Stimulated activated effector memory CD8-positive, alpha-beta T cell treated with anti-CD3 and anti-CD28 coated beads, Interleukin-12 subunit alpha, Interleukin-12 subunit beta, amount 100 ng/mL, for 72 hours (primary cell): ENCODE measurements around the gene KIF26A.
A peak's percentile ranks its signal among the peaks of the same experiment; 100 is the strongest.
"Not testable (repeated sequence)": the region's sequence is repeated elsewhere in the genome, so short reads cannot be mapped to it uniquely, and the experiment has no call there.

Source experiments
- ATAC-seq: fragments of 150-1000 bp; cut with Tn5 transposase; 2 replicates; pipeline ENCODE4 v1.10.0; 2021
- DNase-seq, 2 donors: peaks; one replicate each; pipeline ENCODE4 v3.0.0; 2021 to 2022; ENCODE audit warnings: low spot score in 2 of 2
- H3K27ac Mint-ChIP-seq: one replicate; pipeline ENCODE4 v1.8.0; 2022; ENCODE audit warnings: mild to moderate bottlenecking, mixed read lengths
- H3K36me3 Mint-ChIP-seq: one replicate; pipeline ENCODE4 v1.8.0; 2022; ENCODE audit warnings: mild to moderate bottlenecking, mixed read lengths
- H3K4me1 Mint-ChIP-seq: one replicate; pipeline ENCODE4 v1.8.0; 2022; ENCODE audit warnings: mixed read lengths
- H3K4me3 Mint-ChIP-seq: one replicate; pipeline ENCODE4 v1.8.0; 2022; ENCODE audit warnings: mild to moderate bottlenecking, mixed read lengths
- H3K9me3 Mint-ChIP-seq: one replicate; pipeline ENCODE4 v1.8.0; 2022; ENCODE audit warnings: mixed read lengths

The KIF26A gene

GRCh38 chr14:104199266-104199895 lies 61.0 kb downstream of the KIF26A start:
- H3K4me3 Mint-ChIP-seq: no peak overlapping the region
- ATAC-seq: no peak
- no peak for DNase-seq
- no peaks in the 10 kb centered on the region for H3K4me1 Mint-ChIP-seq
- H3K27ac Mint-ChIP-seq: no peak overlapping the region
- H3K36me3 Mint-ChIP-seq: peaks cover 3% of the 10 kb centered on the region
- no peaks in the 10 kb centered on the region for H3K9me3 Mint-ChIP-seq

GRCh38 chr14:104200106-104200505 lies 61.7 kb downstream of the KIF26A start:
- no peak overlapping the region for H3K27ac Mint-ChIP-seq
- H3K36me3 Mint-ChIP-seq: no peaks in the 10 kb centered on the region
- no peak for ATAC-seq
- H3K4me3 Mint-ChIP-seq: no peak overlapping the region
- no peaks in the 10 kb centered on the region for H3K4me1 Mint-ChIP-seq
- no peaks in the 10 kb centered on the region for H3K9me3 Mint-ChIP-seq
- DNase-seq: no peak

GRCh38 chr14:104200591-104200990 lies 62.2 kb downstream of the KIF26A start:
- Mint-ChIP-seq H3K4me3 (no peak overlapping the region), H3K27ac (no peak overlapping the region), H3K9me3 (no peaks in the 10 kb centered on the region), H3K4me1 (no peaks in the 10 kb centered on the region), H3K36me3 (no peaks in the 10 kb centered on the region)
- DNase-seq: no peak
- ATAC-seq: no peak

GRCh38 chr14:104201063-104201462 lies 62.7 kb downstream of the KIF26A start:
- DNase-seq (no peak), ATAC-seq (no peak)
- Mint-ChIP-seq H3K36me3 (no peaks in the 10 kb centered on the region), H3K4me3 (no peak overlapping the region), H3K4me1 (no peaks in the 10 kb centered on the region), H3K9me3 (no peaks in the 10 kb centered on the region), H3K27ac (no peak overlapping the region)

GRCh38 chr14:104201496-104201895 lies 63.1 kb downstream of the KIF26A start:
- DNase-seq: no peak
- no peak overlapping the region for H3K4me3 Mint-ChIP-seq
- no peaks in the 10 kb centered on the region for H3K36me3 Mint-ChIP-seq
- H3K4me1 Mint-ChIP-seq: no peaks in the 10 kb centered on the region
- no peak for ATAC-seq
- no peaks in the 10 kb centered on the region for H3K9me3 Mint-ChIP-seq
- no peak overlapping the region for H3K27ac Mint-ChIP-seq

- no peaks in the 10 kb centered on the region for H3K4me1 Mint-ChIP-seq
- DNase-seq (no peak), ATAC-seq (no peak)
- H3K36me3 Mint-ChIP-seq: no peaks in the 10 kb centered on the region
- no peaks in the 10 kb centered on the region for H3K9me3 Mint-ChIP-seq
- H3K4me3 Mint-ChIP-seq: no peak overlapping the region
- no peak overlapping the region for H3K27ac Mint-ChIP-seq
Observed at GRCh38 chr14:104202259-104203070, 64.1 kb downstream of the KIF26A start.

GRCh38 chr14:104203071-104203425 lies 64.7 kb downstream of the KIF26A start:
- Mint-ChIP-seq H3K4me3 (no peak overlapping the region), H3K27ac (no peak overlapping the region), H3K4me1 (no peaks in the 10 kb centered on the region), H3K36me3 (no peaks in the 10 kb centered on the region), H3K9me3 (no peaks in the 10 kb centered on the region)
- ATAC-seq: no peak
- no peak for DNase-seq

- no peak overlapping the region for H3K27ac Mint-ChIP-seq
- H3K4me1 Mint-ChIP-seq: no peaks in the 10 kb centered on the region
- H3K36me3 Mint-ChIP-seq: no peaks in the 10 kb centered on the region
- H3K9me3 Mint-ChIP-seq: no peaks in the 10 kb centered on the region
- no peak for ATAC-seq
- H3K4me3 Mint-ChIP-seq: no peak overlapping the region
- DNase-seq: no peak
Observed at GRCh38 chr14:104204660-104205149, 66.3 kb downstream of the KIF26A start.

GRCh38 chr14:104205781-104206180 lies 67.4 kb downstream of the KIF26A start:
- no peak for ATAC-seq
- no peak overlapping the region for H3K27ac Mint-ChIP-seq
- no peaks in the 10 kb centered on the region for H3K4me1 Mint-ChIP-seq
- H3K4me3 Mint-ChIP-seq: no peak overlapping the region
- H3K9me3 Mint-ChIP-seq: no peaks in the 10 kb centered on the region
- H3K36me3 Mint-ChIP-seq: no peaks in the 10 kb centered on the region
- DNase-seq: no peak

GRCh38 chr14:104206281-104206904 lies 68.0 kb downstream of the KIF26A start:
- ATAC-seq: peak; percentile 19
- no peak overlapping the region for H3K27ac Mint-ChIP-seq
- H3K36me3 Mint-ChIP-seq: no peaks in the 10 kb centered on the region
- H3K9me3 Mint-ChIP-seq: no peaks in the 10 kb centered on the region
- DNase-seq: no peak
- no peak overlapping the region for H3K4me3 Mint-ChIP-seq
- no peaks in the 10 kb centered on the region for H3K4me1 Mint-ChIP-seq

- no peak for DNase-seq
- no peaks in the 10 kb centered on the region for H3K36me3 Mint-ChIP-seq
- H3K4me3 Mint-ChIP-seq: no peak overlapping the region
- H3K27ac Mint-ChIP-seq: no peak overlapping the region
- no peak for ATAC-seq
- H3K9me3 Mint-ChIP-seq: no peaks in the 10 kb centered on the region
- no peaks in the 10 kb centered on the region for H3K4me1 Mint-ChIP-seq
Observed at GRCh38 chr14:104207142-104208014, 69.0 kb downstream of the KIF26A start.

GRCh38 chr14:104208015-104208295 lies 69.6 kb downstream of the KIF26A start:
- H3K4me1 Mint-ChIP-seq, H3K27ac Mint-ChIP-seq, H3K36me3 Mint-ChIP-seq, DNase-seq, ATAC-seq, H3K9me3 Mint-ChIP-seq, H3K4me3 Mint-ChIP-seq: not testable (repeated sequence)

GRCh38 chr14:104208331-104208730 lies 69.9 kb downstream of the KIF26A start:
- not testable (repeated sequence) for H3K4me3 Mint-ChIP-seq, H3K4me1 Mint-ChIP-seq, H3K27ac Mint-ChIP-seq, H3K36me3 Mint-ChIP-seq, DNase-seq, ATAC-seq, H3K9me3 Mint-ChIP-seq

- H3K9me3 Mint-ChIP-seq, H3K27ac Mint-ChIP-seq, H3K4me1 Mint-ChIP-seq, ATAC-seq, H3K4me3 Mint-ChIP-seq, H3K36me3 Mint-ChIP-seq, DNase-seq: not testable (repeated sequence)
Observed at GRCh38 chr14:104209071-104209470, 70.7 kb downstream of the KIF26A start.
